Testis (tissue), 2 donors: Measurements from ENCODE around the gene ANXA2.

ENCODE experiments used
- CTCF ChIP-seq, 3 experiments: fragments of 450-650 bp in 2 of 3; fragments of 200-600 bp in 1 of 3; sonication (generic) in 1 of 3; IDR thresholded peaks; one replicate each; pipeline ENCODE4 v1.5.1; 2016 to 2019; ENCODE audit warnings: antibody characterized with exemption in 3 of 3, mild to moderate bottlenecking in 2 of 3, moderate library complexity in 1 of 3
- POLR2A ChIP-seq: fragments of 450-650 bp; IDR thresholded peaks from one replicate; pipeline ENCODE4 v1.6.1; 2017; ENCODE audit warnings: antibody characterized with exemption, mild to moderate bottlenecking, moderate library complexity

DNA sequence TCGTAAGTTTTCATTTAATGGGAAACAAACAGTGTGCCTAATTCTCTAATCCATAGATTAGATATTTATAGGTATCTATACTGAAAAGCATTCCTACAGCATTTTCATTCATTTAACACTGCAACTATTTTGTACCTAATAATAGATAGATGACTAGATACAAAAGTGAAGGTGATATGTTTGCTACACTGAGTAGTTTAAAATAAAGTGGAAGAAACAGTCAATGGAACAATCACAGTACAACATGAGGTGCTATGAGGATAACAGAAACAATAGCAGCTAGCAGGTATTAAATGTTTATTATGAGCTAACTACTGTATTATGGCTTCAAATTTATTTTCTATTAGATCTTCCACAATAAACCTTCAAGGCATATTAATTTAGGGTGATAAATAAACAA, 31.1 kb upstream of the ANXA2 start:
- TF ChIP-seq CTCF (IDR thresholded peaks at IDR 0.05) (no peak), POLR2A (no peak)
